ENCODE results near the gene TET1.

DNA sequence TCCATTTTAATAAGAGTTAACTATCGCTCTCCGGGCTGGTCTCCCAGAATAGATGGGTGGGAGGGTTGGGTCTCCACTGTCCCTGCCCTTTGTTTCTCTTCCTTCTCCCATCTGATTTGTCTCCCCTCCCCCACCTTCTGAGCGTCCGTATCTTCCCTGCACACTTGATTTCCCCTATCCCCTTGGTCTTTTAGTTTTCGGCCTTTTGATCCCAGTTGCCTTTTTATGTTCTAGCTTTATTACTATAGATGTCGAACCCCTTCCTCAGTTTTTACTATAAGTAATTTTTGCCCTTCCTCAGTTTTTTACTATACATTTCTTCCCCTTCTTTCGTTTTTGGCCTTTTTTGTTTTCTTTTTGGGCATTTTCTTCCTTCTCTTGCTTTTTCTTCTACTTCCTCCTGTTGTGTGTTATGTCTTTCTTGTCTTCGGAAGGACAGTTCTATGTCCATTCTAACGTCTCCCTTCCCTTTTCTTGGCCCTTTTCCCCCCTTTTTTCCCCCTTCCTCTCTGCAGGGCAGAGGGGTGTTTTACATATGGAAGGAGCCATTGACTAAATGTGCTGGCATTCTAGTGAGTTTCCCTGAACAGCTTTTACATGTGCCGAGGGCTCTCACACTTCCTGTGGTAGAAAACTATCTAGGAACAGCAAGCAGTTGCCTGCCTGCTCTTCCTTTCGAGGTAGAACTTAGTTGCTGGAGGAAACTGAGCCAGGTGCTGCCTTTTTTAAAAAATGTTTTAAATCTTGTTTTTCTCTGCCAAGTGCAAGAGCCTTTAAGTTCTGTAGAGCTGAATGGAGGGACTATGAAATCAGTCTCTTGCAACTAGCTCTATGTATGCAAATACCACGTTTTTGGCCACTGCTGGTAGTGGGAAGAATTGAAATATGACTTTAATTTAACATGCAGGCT, 2.8 kb downstream of the TET1 start:
- TF ChIP-seq, protein P1, sequence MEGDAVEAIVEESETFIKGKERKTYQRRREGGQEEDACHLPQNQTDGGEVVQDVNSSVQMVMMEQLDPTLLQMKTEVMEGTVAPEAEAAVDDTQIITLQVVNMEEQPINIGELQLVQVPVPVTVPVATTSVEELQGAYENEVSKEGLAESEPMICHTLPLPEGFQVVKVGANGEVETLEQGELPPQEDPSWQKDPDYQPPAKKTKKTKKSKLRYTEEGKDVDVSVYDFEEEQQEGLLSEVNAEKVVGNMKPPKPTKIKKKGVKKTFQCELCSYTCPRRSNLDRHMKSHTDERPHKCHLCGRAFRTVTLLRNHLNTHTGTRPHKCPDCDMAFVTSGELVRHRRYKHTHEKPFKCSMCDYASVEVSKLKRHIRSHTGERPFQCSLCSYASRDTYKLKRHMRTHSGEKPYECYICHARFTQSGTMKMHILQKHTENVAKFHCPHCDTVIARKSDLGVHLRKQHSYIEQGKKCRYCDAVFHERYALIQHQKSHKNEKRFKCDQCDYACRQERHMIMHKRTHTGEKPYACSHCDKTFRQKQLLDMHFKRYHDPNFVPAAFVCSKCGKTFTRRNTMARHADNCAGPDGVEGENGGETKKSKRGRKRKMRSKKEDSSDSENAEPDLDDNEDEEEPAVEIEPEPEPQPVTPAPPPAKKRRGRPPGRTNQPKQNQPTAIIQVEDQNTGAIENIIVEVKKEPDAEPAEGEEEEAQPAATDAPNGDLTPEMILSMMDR (conservative IDR thresholded peaks at IDR 0.05), result no peak
- no peak for TF ChIP-seq EZH2 (IDR thresholded peaks at IDR 0.05; ENCODE audit: low read depth)

Measured in PC-9 (cell line).